ENCODE measurements around the gene PRRT4. TPM values are rescaled to one million over a fixed set of nuclear protein-coding genes. Genes with fewer than 3 reads are reported as not detected.

PRRT4 gene
- total and polyA plus RNA-seq, 2 of the 4 experiments (the other 2 are of a cell fraction): not detected

DNA sequence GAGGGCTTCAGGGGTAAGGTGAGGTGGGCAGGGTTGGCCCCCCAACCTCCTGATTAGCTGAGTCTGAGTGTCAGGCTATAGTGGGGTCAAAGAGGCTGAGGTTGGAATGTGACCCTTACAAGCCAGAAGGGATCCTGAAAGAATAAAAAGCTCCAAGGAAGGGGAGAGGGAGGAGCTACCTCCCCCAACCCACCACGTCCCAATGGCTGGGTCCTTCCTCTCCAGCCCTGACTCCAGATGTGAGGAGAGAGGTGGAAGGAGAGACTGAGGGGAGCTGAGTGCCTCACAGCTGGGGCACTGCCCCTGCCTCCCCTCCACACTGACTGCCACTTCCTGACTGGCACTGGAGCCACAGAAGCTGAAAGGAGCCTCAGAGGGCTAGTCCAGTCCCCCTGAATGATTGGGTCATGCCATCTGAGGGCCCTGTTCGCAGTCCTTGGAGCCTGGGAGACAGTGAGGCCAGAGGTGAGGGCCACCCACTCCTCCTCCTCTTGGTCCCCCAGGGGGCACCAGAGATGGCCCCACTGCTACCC is 27.7 kb upstream of the PRRT4 start:
- Histone ChIP-seq H4K8ac (ENCODE audit: low read depth in 2 of 2, low read length in 2 of 2) (no peak overlapping the region), H2BK120ac (ENCODE audit: low read depth, low read length) (no peak overlapping the region), H2BK5ac (ENCODE audit: low read depth, low read length, poor library complexity, severe bottlenecking) (no peak overlapping the region), H3K27me3 (ENCODE audit: control insufficient read depth, insufficient read depth, low read length) (peaks cover 22% of the 10 kb centered on the region), H3K14ac (replicated peaks; ENCODE audit: low read depth, low read length) (no peak overlapping the region), H4K20me1 (ENCODE audit: insufficient read depth, low read length) (peaks cover 9% of the 10 kb centered on the region; the same call in 1 of the 2 replicates), H4K5ac (ENCODE audit: low read depth, low read length) (no peak overlapping the region), H2AK9ac (replicated peaks; ENCODE audit: low read depth, low read length, poor library complexity) (no peak overlapping the region), H3K27ac (ENCODE audit: insufficient read depth, low read length) (no peak overlapping the region), H2AFZ (replicated peaks; ENCODE audit: low read length, poor library complexity) (no peak overlapping the region), H3K36me3 (ENCODE audit: control insufficient read depth, insufficient read depth, low read length) (peaks cover 18% of the 10 kb centered on the region), H2BK15ac (ENCODE audit: low read depth, low read length) (no peak overlapping the region), H3K4me3 (ENCODE audit: insufficient read depth, low read depth, low read length) (no peak overlapping the region), H3K18ac (ENCODE audit: low read depth, low read length) (no peak overlapping the region), H3K4me1 (ENCODE audit: control insufficient read depth, insufficient read depth, low read length) (no peaks in the 10 kb centered on the region), H3K23ac (ENCODE audit: low read depth, low read length) (no peak overlapping the region), H3K4me2 (ENCODE audit: low read depth, low read length) (no peak overlapping the region), H2BK20ac (ENCODE audit: low read depth, low read length) (no peak overlapping the region), H3K79me1 (ENCODE audit: low read depth in 1 of 2, low read length in 2 of 2) (no peaks in the 10 kb centered on the region), H4K91ac (ENCODE audit: insufficient read depth, low read depth, low read length) (no peak overlapping the region), H3K4ac (ENCODE audit: low read depth, low read length) (no peak overlapping the region), H3K9ac (ENCODE audit: low read depth, low read length) (no peak overlapping the region), H3K9me3 (ENCODE audit: control insufficient read depth, insufficient read depth, low read length) (no peaks in the 10 kb centered on the region), H3K56ac (ENCODE audit: extremely low read depth, insufficient read depth, low read length) (no peak overlapping the region), H3K9me1 (ENCODE audit: insufficient read depth, low read length) (no peaks in the 10 kb centered on the region), H2AK5ac (ENCODE audit: low read depth, low read length) (no peak overlapping the region)
- no CpG with 5 or more reads among the region's 2 CpGs for WGBS, 2 experiments (ENCODE audit: extremely low coverage in 2 of 2, insufficient read length in 1 of 2)
- dilution Hi-C loops (cut with HindIII; ENCODE audit: low sequenced_read_pairs, unreplicated experiment): no loop called here
- ATAC-seq (ENCODE audit: low read depth): no peak
- DNase-seq: no peak
- BruUV-seq (replicated peaks): no TSS peak
- ChIA-PET POLR2A (ENCODE audit: unreplicated experiment) (interaction anchor here (0.6 kb wide), 1 partner anchor 41 kb away, joined by 3 read pairs; no protein-coding TSS in a partner anchor), CTCF (interaction anchor here (3.8 kb wide), 1 partner anchor 43 kb away, joined by 66 read pairs; the partner anchor contains the start of gene RBM28)
- intact Hi-C loops (cut with micrococcal nuclease): no loop called here
- in situ Hi-C loops (cut with MboI; ENCODE audit: low sequenced_read_pairs): no loop called here
- TF ChIP-seq RFX5 (IDR thresholded peaks at IDR 0.05; ENCODE audit: low read depth, low read length) (no peak), CEBPB (IDR thresholded peaks at IDR 0.05; ENCODE audit: low read depth, low read length) (no peak), POLR2A (IDR thresholded peaks at IDR 0.05; ENCODE audit: low read depth, low read length) (no peak), FOS (IDR thresholded peaks at IDR 0.05; ENCODE audit: low read depth, low read length) (no peak), MAFK (IDR thresholded peaks at IDR 0.05; ENCODE audit: low read depth, low read length) (no peak), ELK1 (IDR thresholded peaks at IDR 0.05; ENCODE audit: borderline replicate concordance, low read depth, low read length) (no peak), NFE2L2 (IDR thresholded peaks at IDR 0.05; ENCODE audit: low read depth, low read length) (no peak), USF2 (IDR thresholded peaks at IDR 0.05; ENCODE audit: low read depth, low read length) (no peak), CTCF (conservative IDR thresholded peaks at IDR 0.05; ENCODE audit: low read depth, low read length) (no peak)

All from IMR-90 (cell line).